ACC112 (cell line): ENCODE data around the gene C11orf21.
A peak's percentile ranks its signal among the peaks of the same experiment; 100 is the strongest.

Experiments
- H2AFZ ChIP-seq: fragments of 200-600 bp; sonication (generic); one replicate; pipeline ENCODE4 v1.6.0; 2017; ENCODE audit warnings: antibody characterized with exemption, low read length; ENCODE audit not compliant: unreplicated experiment
- H3K27ac ChIP-seq: fragments of 200-600 bp; sonication (generic); 2 replicates; pipeline ENCODE4 v1.5.1; 2014; ENCODE audit warnings: low read depth, mild to moderate bottlenecking, antibody characterized with exemption, low read length, moderate library complexity
- H3K27me3 ChIP-seq: fragments of 200-600 bp; sonication (generic); 2 replicates; pipeline ENCODE4 v1.6.1; 2014; ENCODE audit warnings: mild to moderate bottlenecking, antibody characterized with exemption, low read length, moderate library complexity, mixed read lengths; ENCODE audit not compliant: insufficient read depth
- H3K36me3 ChIP-seq: fragments of 200-600 bp; sonication (generic); 2 replicates; pipeline ENCODE4 v1.6.1; 2016; ENCODE audit warnings: mild to moderate bottlenecking, antibody characterized with exemption, low read length, moderate library complexity, mixed read lengths; ENCODE audit not compliant: insufficient read depth
- H3K4me1 ChIP-seq: fragments of 200-600 bp; sonication (generic); one replicate; pipeline ENCODE4 v1.6.1; 2016; ENCODE audit warnings: low read length, mixed read lengths; ENCODE audit not compliant: insufficient read depth, unreplicated experiment, control insufficient read depth
- H3K4me3 ChIP-seq: fragments of 200-600 bp; sonication (generic); 2 replicates; pipeline ENCODE4 v1.5.1; 2014; ENCODE audit warnings: mild to moderate bottlenecking, low read depth, low read length
- H3K79me2 ChIP-seq: fragments of 200-600 bp; sonication (generic); one replicate; pipeline ENCODE4 v1.6.0; 2016; ENCODE audit warnings: low read length; ENCODE audit not compliant: control insufficient read depth, unreplicated experiment, insufficient read depth

The C11orf21 gene

GRCh38 chr11:2276280-2277007 is 25.3 kb downstream of the C11orf21 start:
- H3K4me3 ChIP-seq, result no peak overlapping the region
- no peaks in the 10 kb centered on the region for H3K36me3 ChIP-seq
- H3K4me1 ChIP-seq, result no peaks in the 10 kb centered on the region
- no peak overlapping the region for H3K27ac ChIP-seq
- H3K27me3 ChIP-seq, result peaks cover 89% of the 10 kb centered on the region
- no peak overlapping the region for H2AFZ ChIP-seq
- no peaks in the 10 kb centered on the region for H3K79me2 ChIP-seq

DNA sequence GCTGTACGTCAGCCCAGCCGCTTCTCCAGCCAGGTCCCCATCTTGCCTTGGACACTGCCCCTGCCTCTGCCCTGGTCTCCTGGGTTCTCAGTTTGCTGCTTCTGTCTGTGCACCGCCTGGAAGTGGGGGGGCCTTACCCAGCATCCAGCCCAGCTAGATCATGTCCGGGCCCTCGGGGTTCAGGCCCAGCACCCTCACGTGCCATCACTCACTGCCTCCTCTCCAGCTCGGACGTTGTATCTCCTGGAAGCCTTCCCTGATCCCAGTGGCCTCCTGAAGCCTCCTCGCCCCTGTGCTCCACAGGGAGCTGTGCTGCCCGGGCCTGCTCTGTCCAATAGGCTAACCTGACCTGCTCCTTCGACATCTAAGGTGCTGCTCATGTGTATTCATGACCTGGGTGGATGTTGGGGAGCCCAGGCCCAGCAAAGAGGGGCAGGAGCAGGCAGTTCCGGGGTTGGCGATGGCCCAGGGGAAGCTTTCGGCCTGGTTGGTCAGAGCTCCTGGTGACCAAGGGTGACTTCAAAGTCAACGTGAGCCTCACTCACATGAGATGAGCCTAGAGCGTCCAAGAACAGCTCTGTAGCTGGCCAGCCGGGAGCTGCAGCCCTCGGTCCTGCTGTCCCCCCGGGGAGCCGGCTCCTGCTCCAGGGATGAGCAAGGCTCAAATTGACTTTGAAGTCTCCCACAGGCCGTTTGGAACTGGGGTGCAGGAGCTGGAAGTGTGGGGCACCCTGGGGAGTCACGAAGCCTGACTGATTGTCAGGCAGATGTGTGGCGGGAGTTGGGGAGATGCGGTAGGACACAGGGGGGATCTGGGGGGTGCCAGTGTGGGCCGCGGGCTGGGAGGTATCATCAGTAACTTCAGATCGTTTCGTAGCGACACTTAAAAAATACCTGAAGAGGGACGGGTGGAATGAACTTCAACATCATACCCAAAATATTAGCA is 26.1 kb downstream of the C11orf21 start:
- Histone ChIP-seq H3K27me3 (peaks cover 91% of the 10 kb centered on the region), H3K36me3 (no peaks in the 10 kb centered on the region), H2AFZ (no peak overlapping the region), H3K27ac (no peak overlapping the region), H3K4me3 (no peak overlapping the region), H3K4me1 (no peaks in the 10 kb centered on the region), H3K79me2 (no peaks in the 10 kb centered on the region)

GRCh38 chr11:2273771-2274170 is 27.9 kb downstream of the C11orf21 start:
- H3K27me3 ChIP-seq, result peaks cover 92% of the 10 kb centered on the region

GRCh38 chr11:2273311-2273710 is 28.4 kb downstream of the C11orf21 start:
- Histone ChIP-seq H3K27me3 (peaks cover 92% of the 10 kb centered on the region), H3K4me1 (no peaks in the 10 kb centered on the region), H3K36me3 (no peaks in the 10 kb centered on the region), H3K79me2 (no peaks in the 10 kb centered on the region), H2AFZ (no peak overlapping the region), H3K4me3 (no peak overlapping the region), H3K27ac (no peak overlapping the region)

More at GRCh38 chr11:2273771-2274170, 27.9 kb downstream of the C11orf21 start:
- Histone ChIP-seq H3K4me1 (no peaks in the 10 kb centered on the region), H3K27ac (no peak overlapping the region), H3K79me2 (no peaks in the 10 kb centered on the region), H3K4me3 (no peak overlapping the region), H3K36me3 (no peaks in the 10 kb centered on the region), H2AFZ (no peak overlapping the region)

- Histone ChIP-seq H3K27ac (no peak overlapping the region), H3K27me3 (peaks cover 92% of the 10 kb centered on the region), H3K4me1 (no peaks in the 10 kb centered on the region), H3K4me3 (no peak overlapping the region), H2AFZ (no peak overlapping the region), H3K79me2 (no peaks in the 10 kb centered on the region), H3K36me3 (no peaks in the 10 kb centered on the region)
Observed at GRCh38 chr11:2272946-2273280, 28.8 kb downstream of the C11orf21 start.

GRCh38 chr11:2272228-2272945 is 29.3 kb downstream of the C11orf21 start:
- H3K4me1 ChIP-seq, result no peaks in the 10 kb centered on the region
- H3K79me2 ChIP-seq, result no peaks in the 10 kb centered on the region
- peaks cover 92% of the 10 kb centered on the region for H3K27me3 ChIP-seq
- H3K36me3 ChIP-seq, result no peaks in the 10 kb centered on the region
- H2AFZ ChIP-seq, result no peak overlapping the region
- no peak overlapping the region for H3K27ac ChIP-seq
- no peak overlapping the region for H3K4me3 ChIP-seq

DNA sequence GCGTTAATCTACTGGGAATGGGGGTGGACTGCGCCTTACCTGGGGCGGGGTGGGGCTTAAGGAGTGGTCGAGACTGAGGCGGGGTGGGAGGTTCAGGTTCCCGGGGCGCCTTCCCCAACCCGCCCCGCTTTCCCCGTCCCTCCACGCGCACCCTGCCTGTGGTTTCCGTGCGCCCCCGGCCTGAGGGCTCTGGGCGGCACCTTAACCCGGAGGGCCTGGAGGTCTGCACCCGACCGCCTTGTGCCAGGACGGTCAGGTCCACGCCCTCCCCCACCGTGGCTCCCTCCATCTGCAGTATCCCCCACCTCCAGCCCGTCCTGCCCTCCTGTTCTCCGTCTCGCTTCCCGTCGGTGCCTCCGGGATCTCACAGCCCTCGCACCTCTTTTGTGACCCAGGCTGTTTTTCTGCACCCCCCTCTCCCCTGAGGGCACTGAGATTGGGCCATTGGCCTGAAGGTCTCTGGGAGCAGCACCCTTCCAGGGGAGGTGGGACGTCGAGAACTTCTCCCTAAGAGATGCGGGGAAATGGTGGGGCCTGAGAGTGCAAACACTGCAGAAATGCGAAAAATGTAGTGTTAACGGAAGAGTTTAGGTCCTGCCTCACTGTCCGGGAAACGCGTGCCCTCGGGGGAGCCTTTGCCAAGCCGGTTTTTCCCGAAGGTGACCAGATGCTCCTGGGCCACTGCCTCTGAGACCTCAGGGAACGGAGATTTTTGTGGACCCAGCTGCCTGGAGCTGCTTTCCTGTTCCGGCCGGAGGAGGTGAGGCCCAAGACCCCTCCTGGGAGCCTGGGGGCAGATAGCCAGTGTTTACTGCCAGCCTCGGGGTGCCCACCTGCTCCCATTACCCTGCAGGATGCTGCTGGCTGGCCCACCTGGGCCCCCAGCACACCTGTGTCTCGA is 30.1 kb downstream of the C11orf21 start:
- Histone ChIP-seq H3K27me3 (peaks cover 90% of the 10 kb centered on the region), H2AFZ (no peak overlapping the region), H3K36me3 (no peaks in the 10 kb centered on the region), H3K79me2 (no peaks in the 10 kb centered on the region), H3K27ac (no peak overlapping the region), H3K4me3 (no peak overlapping the region), H3K4me1 (no peaks in the 10 kb centered on the region)

GRCh38 chr11:2271077-2271326 is 30.7 kb downstream of the C11orf21 start:
- no peaks in the 10 kb centered on the region for H3K4me1 ChIP-seq
- peaks cover 87% of the 10 kb centered on the region for H3K27me3 ChIP-seq
- no peaks in the 10 kb centered on the region for H3K79me2 ChIP-seq
- no peak overlapping the region for H2AFZ ChIP-seq
- no peak overlapping the region for H3K27ac ChIP-seq
- no peak overlapping the region for H3K4me3 ChIP-seq
- no peaks in the 10 kb centered on the region for H3K36me3 ChIP-seq

GRCh38 chr11:2270322-2271076 is 31.2 kb downstream of the C11orf21 start, which contains the start of gene ASCL2:
Gene ASCL2 (minus strand): TSS chr11:2270588. CDS start chr11:2270332, 256 bp downstream.
- Histone ChIP-seq H3K4me3 (peak within 1 kb of the TSS; percentile 69), H3K79me2 (no peaks in the 10 kb centered on the region), H3K4me1 (no peaks in the 10 kb centered on the region), H3K27me3 (peaks cover 88% of the 10 kb centered on the region), H2AFZ (peak within 1 kb of the TSS; percentile 50), H3K36me3 (no peaks in the 10 kb centered on the region), H3K27ac (no peak within 1 kb of the TSS)
